HepG2 (cell line): Measurements from ENCODE around the gene TBC1D22A. TPM values are rescaled to one million over a fixed set of nuclear protein-coding genes. Genes with fewer than 3 reads are reported as not detected.

Experiments
- ATAC-seq: fragments of 200-7000 bp; cut with Tn5 transposase; 3 replicates; pipeline ENCODE4 v1.9.1; 2020; ENCODE audit warnings: mild to moderate bottlenecking, moderate library complexity
- BruUV-seq: library from RNA; stranded (reverse); fragments of 400-500 nt; replicated peaks from 2 replicates; lab custom pipeline; 2021; lab: Mats Ljungman, UMichigan
- CTCF ChIA-PET: fragments of 300-600 bp; formaldehyde crosslinking; extraction: SDS; loops from one replicate; lab custom pipeline; 2021; ENCODE audit warnings: low total read pairs, inconsistent platforms, low intra/inter-chr PET ratio; lab: Yijun Ruan, JAX
- POLR2A ChIA-PET: fragments of 350-600 bp; sonication (Branson Sonifier 250); formaldehyde crosslinking; loops from one replicate; lab custom pipeline; 2020; ENCODE audit warnings: antibody characterized with exemption, inconsistent platforms; lab: Yijun Ruan, JAX
- DNase-seq: peaks from one replicate; pipeline ENCODE4 v3.0.0-alpha.2; 2015; ENCODE audit warnings: low spot score
- FAIRE-seq: peaks from 3 replicates; lab custom pipeline; 2011; peaks lifted over from hg19 to GRCh38; lab: Jason Lieb, UNC
- H2AFZ ChIP-seq: one replicate; pipeline ENCODE4 v1.6.1; 2011; ENCODE audit warnings: low read length, inconsistent platforms
- H3K27ac ChIP-seq: fragments of 300-600 bp; 3 replicates; pipeline ENCODE4 v1.8.0; 2011; ENCODE audit warnings: mixed run types, mild to moderate bottlenecking, mixed read lengths, low read length, inconsistent platforms; ENCODE audit not compliant: insufficient read depth; ENCODE audit errors: extremely low read length
- H3K27me3 ChIP-seq, 2 experiments: fragments of 200-600 bp in 1 of 2; 2 replicates in 1 of 2; 3 replicates in 1 of 2; pipeline versions ENCODE4 v1.6.0 to v1.8.0; 2011; ENCODE audit warnings: low read length in 2 of 2, mild to moderate bottlenecking in 2 of 2, moderate library complexity in 2 of 2, inconsistent platforms in 1 of 2; ENCODE audit not compliant: insufficient read depth in 2 of 2, control insufficient read depth in 1 of 2
- H3K36me3 ChIP-seq, 2 experiments: fragments of 200-600 bp in 1 of 2; replicated peaks in 1 of 2; 2 replicates in 1 of 2; 3 replicates in 1 of 2; pipeline versions ENCODE4 v1.5.1 to v1.8.0; 2011; ENCODE audit warnings: low read length in 2 of 2, inconsistent platforms in 1 of 2; ENCODE audit not compliant: insufficient read depth in 2 of 2, control insufficient read depth in 1 of 2
- H3K4me1 ChIP-seq: 2 replicates; pipeline ENCODE4 v1.5.1; 2012; ENCODE audit warnings: low read length, inconsistent platforms; ENCODE audit not compliant: insufficient read depth
- H3K4me2 ChIP-seq: 2 replicates; pipeline ENCODE4 v1.6.0; 2011; ENCODE audit warnings: low read depth, low read length, inconsistent platforms
- H3K4me3 ChIP-seq, 3 experiments: fragments of 200-600 bp in 1 of 3; sonication (generic), shearing (Covaris generic) in 1 of 3; replicated peaks in 1 of 3; 2 replicates each; pipeline ENCODE4 v1.5.1; 2011 to 2016; ENCODE audit warnings: low read length in 3 of 3, inconsistent platforms in 2 of 3, low read depth in 2 of 3, mild to moderate bottlenecking in 2 of 3, control low read depth in 1 of 3, mixed read lengths in 1 of 3; ENCODE audit not compliant: insufficient read depth in 1 of 3
- H3K79me2 ChIP-seq: one replicate; pipeline ENCODE4 v1.6.1; 2011; ENCODE audit warnings: low read length, inconsistent platforms; ENCODE audit not compliant: insufficient read depth
- H3K9ac ChIP-seq: 2 replicates; pipeline ENCODE4 v1.6.0; 2011; ENCODE audit warnings: mild to moderate bottlenecking, low read depth, low read length, inconsistent platforms; ENCODE audit not compliant: insufficient read depth
- H3K9me3 ChIP-seq: 2 replicates; pipeline ENCODE4 v1.5.1; 2012; ENCODE audit warnings: mild to moderate bottlenecking, low read length
- H4K20me1 ChIP-seq: 2 replicates; pipeline ENCODE4 v1.6.0; 2011; ENCODE audit warnings: inconsistent platforms, mild to moderate bottlenecking, low read length, moderate library complexity; ENCODE audit not compliant: insufficient read depth
- ARID5B ChIP-seq: IDR thresholded peaks from 2 replicates; pipeline ENCODE4 v1.4.0; 2020; ENCODE audit warnings: mild to moderate bottlenecking, missing genetic modification reagents
- CBX5 ChIP-seq: sonication (generic); formaldehyde crosslinking; IDR thresholded peaks from 2 replicates; pipeline ENCODE4 v1.4.0; 2020; ENCODE audit warnings: missing genetic modification reagents, borderline replicate concordance
- EP300 ChIP-seq, 3 experiments: sonication (generic) in 1 of 3; formaldehyde crosslinking in 1 of 3; IDR thresholded peaks; 2 replicates each; pipeline versions ENCODE4 v1.5.1 to v1.6.1; 2011 to 2020; ENCODE audit warnings: low read depth in 2 of 3, low read length in 2 of 3, borderline replicate concordance in 1 of 3, improper control_type of control experiment in 1 of 3, mild to moderate bottlenecking in 1 of 3, missing genetic modification reagents in 1 of 3, moderate library complexity in 1 of 3
- NR2C2 ChIP-seq: sonication (generic); formaldehyde crosslinking; IDR thresholded peaks from 2 replicates; pipeline ENCODE4 v1.4.0; 2020; ENCODE audit warnings: missing genetic modification reagents, mild to moderate bottlenecking, moderate library complexity, borderline replicate concordance
- NR2F1 ChIP-seq, 2 experiments: fragments of 450-650 bp in 1 of 2; formaldehyde crosslinking in 1 of 2; IDR thresholded peaks; 2 replicates each; pipeline versions ENCODE4 v1.5.0 to v1.6.1; 2016 to 2020; ENCODE audit warnings: mild to moderate bottlenecking in 1 of 2, missing compliant biosample characterization in 1 of 2, missing genetic modification reagents in 1 of 2, moderate library complexity in 1 of 2
- RFX5 ChIP-seq: IDR thresholded peaks from 2 replicates; pipeline ENCODE4 v1.6.1; 2011; ENCODE audit warnings: low read depth, low read length, improper control_type of control experiment
- SKI ChIP-seq: fragments of 450-650 bp; IDR thresholded peaks from one replicate; pipeline ENCODE4 v1.6.1; 2018; ENCODE audit warnings: mild to moderate bottlenecking; ENCODE audit not compliant: partially characterized antibody
- TAF15 ChIP-seq: fragments of 200-400 bp; formaldehyde crosslinking; IDR thresholded peaks from one replicate; pipeline ENCODE4 v1.6.1; 2018; ENCODE audit warnings: mild to moderate bottlenecking, low read depth, low read length; ENCODE audit not compliant: poor library complexity, severe bottlenecking
- THYN1 ChIP-seq: sonication (generic); formaldehyde crosslinking; IDR thresholded peaks from 2 replicates; pipeline ENCODE4 v1.8.1; 2023; ENCODE audit warnings: low read depth, mild to moderate bottlenecking, moderate library complexity, missing genetic modification reagents, borderline replicate concordance
- ZBTB2 ChIP-seq: sonication (generic); formaldehyde crosslinking; IDR thresholded peaks from 2 replicates; pipeline ENCODE4 v1.8.0; 2022; ENCODE audit warnings: low read depth, missing genetic modification reagents
- ZKSCAN1 ChIP-seq: fragments of 150-350 bp; IDR thresholded peaks from 2 replicates; pipeline ENCODE4 v1.6.1; 2014; ENCODE audit warnings: low read length
- ZNF124 ChIP-seq: sonication (generic); formaldehyde crosslinking; IDR thresholded peaks from 2 replicates; pipeline ENCODE4 v1.4.0; 2020; ENCODE audit warnings: missing genetic modification reagents
- ZNF205 ChIP-seq: IDR thresholded peaks from 2 replicates; pipeline ENCODE4 v1.6.1; 2018; ENCODE audit warnings: missing biosample characterization, missing genetic modification reagents
- ZNF232 ChIP-seq: sonication (generic); formaldehyde crosslinking; IDR thresholded peaks from 2 replicates; pipeline ENCODE4 v1.4.0; 2020; ENCODE audit warnings: missing genetic modification reagents, borderline replicate concordance
- ZNF709 ChIP-seq: sonication (generic); formaldehyde crosslinking; IDR thresholded peaks from 2 replicates; pipeline ENCODE4 v1.5.0; 2020; ENCODE audit warnings: mild to moderate bottlenecking, missing genetic modification reagents
- ZNF749 ChIP-seq: sonication (generic); formaldehyde crosslinking; IDR thresholded peaks from 2 replicates; pipeline ENCODE4 v1.8.0; 2022; ENCODE audit warnings: mild to moderate bottlenecking, missing genetic modification reagents, moderate library complexity, borderline replicate concordance
- ZNF792 ChIP-seq: IDR thresholded peaks from 2 replicates; pipeline ENCODE4 v1.6.1; 2016
- WGBS: methylation state at CpG from one replicate; pipeline ENCODE4 v1.1.6; 2017; ENCODE audit warnings: low lambda C conversion rate; 5-methylcytosine and 5-hydroxymethylcytosine counted together
- in situ Hi-C: cut with HindIII; loops from 2 replicates; pipeline ENCODE4 v1.10.0; 2017; ENCODE audit warnings: low pct_unique_long_range_greater_than_20kb; ENCODE audit not compliant: extremely low pct_ligation_motif_present
- intact Hi-C: fragments of 100-400 bp; cut with micrococcal nuclease; formaldehyde crosslinking; loops from one replicate; pipeline ENCODE4 v1.10.0; 2022; ENCODE audit not compliant: unreplicated experiment
- polyA plus RNA-seq, 8 experiments: library from polyadenylated mRNA; depleted of rRNA in 3 of 8; stranded (reverse) in 7 of 8; unstranded in 1 of 8; fragments of >200 nt; fragmentation: Illumina TruSeq in 4 of 8; extraction: Trizol in 4 of 8; gene quantifications; 2 replicates each; pipeline versions ENCODE4 v1.2.1 to v1.2.3, GENCODE V29; 2011 to 2016; ENCODE audit warnings: low read depth in 4 of 8, missing spikeins in 1 of 8, mixed read lengths in 1 of 8; ENCODE audit not compliant: insufficient read depth in 1 of 8
- total RNA-seq, 5 experiments: library from RNA; depleted of rRNA; stranded (reverse); fragments of >200 nt; fragmentation: Illumina TruSeq; extraction: Trizol; gene quantifications; 2 replicates each; pipeline ENCODE4 v1.2.3, GENCODE V29; 2016; ENCODE audit warnings: low read depth in 1 of 5
- TF ChIP-seq, protein P1 (sequence below): sonication (generic); formaldehyde crosslinking; IDR thresholded peaks from 2 replicates; pipeline ENCODE4 v1.8.0; 2022; ENCODE audit warnings: mild to moderate bottlenecking, missing genetic modification reagents, borderline replicate concordance

The TBC1D22A gene
- total and polyA plus RNA-seq, 2 of the 13 experiments (the other 11 are each of a cell fraction or from before 2014, with no cell fraction given), result 17.3 to 18.0 TPM

- Histone ChIP-seq H3K36me3 (0 out of 5 replicates have a peak, but pooled peaks cover 0 to 2% of the 10 kb centered on the region in 2 experiments), H3K27me3 (no peaks in the 10 kb centered on the region; a peak in 1 of 5 replicates), H3K4me3 (no peak overlapping the region), H3K4me2 (no peak overlapping the region), H3K9ac (no peak overlapping the region), H3K4me1 (peaks cover 28% of the 10 kb centered on the region), H4K20me1 (no peaks in the 10 kb centered on the region), H2AFZ (no peak overlapping the region), H3K79me2 (peaks cover 54% of the 10 kb centered on the region), H3K27ac (no peak overlapping the region), H3K9me3 (no peaks in the 10 kb centered on the region)
- ChIA-PET POLR2A (interaction anchor here (0.9 kb wide), 1 partner anchor 10 kb away, joined by 3 read pairs; no protein-coding TSS in a partner anchor), CTCF (no interaction called here)
- 86% methylated on average over 8 of the region's 17 CpGs for WGBS
- no peak for DNase-seq
- in situ Hi-C loops (no loop called here), intact Hi-C loops (no loop called here)
- no TSS peak for BruUV-seq
- FAIRE-seq, result no peak
- TF ChIP-seq SKI (no peak), NR2F1 (CRISPR knock-in tag; IDR thresholded peaks at IDR 0.05) (no peak), ZKSCAN1 (no peak), CBX5 (no peak), EP300 (IDR thresholded peaks at IDR 0.05; ENCODE audit: low read depth in 2 of 2, low read length in 2 of 2) (no peak), EP300 (CRISPR knock-in tag; IDR thresholded peaks at IDR 0.05; ENCODE audit: borderline replicate concordance) (no peak), ZNF749 (CRISPR knock-in tag) (no peak), RFX5 (no peak), ZNF124 (CRISPR knock-in tag) (no peak), NR2C2 (CRISPR knock-in tag) (no peak), THYN1 (CRISPR knock-in tag) (no peak), ZNF232 (CRISPR knock-in tag) (no peak), ZNF792 (no peak), ZBTB2 (CRISPR knock-in tag) (no peak), ARID5B (no peak), ZNF205 (CRISPR knock-in tag) (no peak), TAF15 (no peak), ZNF709 (CRISPR knock-in tag) (no peak)
- TF ChIP-seq, protein P1, sequence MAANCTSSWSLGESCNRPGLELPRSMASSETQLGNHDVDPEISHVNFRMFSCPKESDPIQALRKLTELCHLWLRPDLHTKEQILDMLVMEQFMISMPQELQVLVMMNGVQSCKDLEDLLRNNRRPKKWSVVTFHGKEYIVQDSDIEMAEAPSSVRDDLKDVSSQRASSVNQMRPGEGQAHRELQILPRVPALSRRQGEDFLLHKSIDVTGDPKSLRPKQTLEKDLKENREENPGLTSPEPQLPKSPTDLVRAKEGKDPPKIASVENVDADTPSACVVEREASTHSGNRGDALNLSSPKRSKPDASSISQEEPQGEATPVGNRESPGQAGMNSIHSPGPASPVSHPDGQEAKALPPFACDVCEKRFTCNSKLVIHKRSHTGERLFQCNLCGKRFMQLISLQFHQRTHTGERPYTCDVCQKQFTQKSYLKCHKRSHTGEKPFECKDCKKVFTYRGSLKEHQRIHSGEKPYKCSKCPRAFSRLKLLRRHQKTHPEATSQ, result no peak
- no peak for ATAC-seq
These were observed 6.8 kb downstream of the TBC1D22A start for GRCh38 chr22:46769191-46769675.
